ENCODE measurements around the gene ID4. TPM values are rescaled to one million over a fixed set of nuclear protein-coding genes. Genes with fewer than 3 reads are reported as not detected.
A peak's percentile ranks its signal among the peaks of the same experiment; 100 is the strongest.

The ID4 gene, protein sequence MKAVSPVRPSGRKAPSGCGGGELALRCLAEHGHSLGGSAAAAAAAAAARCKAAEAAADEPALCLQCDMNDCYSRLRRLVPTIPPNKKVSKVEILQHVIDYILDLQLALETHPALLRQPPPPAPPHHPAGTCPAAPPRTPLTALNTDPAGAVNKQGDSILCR
- total RNA-seq (2014; rRNA removed) = not detected in 2 replicates
- not detected for polyA plus RNA-seq (2012)

DNA sequence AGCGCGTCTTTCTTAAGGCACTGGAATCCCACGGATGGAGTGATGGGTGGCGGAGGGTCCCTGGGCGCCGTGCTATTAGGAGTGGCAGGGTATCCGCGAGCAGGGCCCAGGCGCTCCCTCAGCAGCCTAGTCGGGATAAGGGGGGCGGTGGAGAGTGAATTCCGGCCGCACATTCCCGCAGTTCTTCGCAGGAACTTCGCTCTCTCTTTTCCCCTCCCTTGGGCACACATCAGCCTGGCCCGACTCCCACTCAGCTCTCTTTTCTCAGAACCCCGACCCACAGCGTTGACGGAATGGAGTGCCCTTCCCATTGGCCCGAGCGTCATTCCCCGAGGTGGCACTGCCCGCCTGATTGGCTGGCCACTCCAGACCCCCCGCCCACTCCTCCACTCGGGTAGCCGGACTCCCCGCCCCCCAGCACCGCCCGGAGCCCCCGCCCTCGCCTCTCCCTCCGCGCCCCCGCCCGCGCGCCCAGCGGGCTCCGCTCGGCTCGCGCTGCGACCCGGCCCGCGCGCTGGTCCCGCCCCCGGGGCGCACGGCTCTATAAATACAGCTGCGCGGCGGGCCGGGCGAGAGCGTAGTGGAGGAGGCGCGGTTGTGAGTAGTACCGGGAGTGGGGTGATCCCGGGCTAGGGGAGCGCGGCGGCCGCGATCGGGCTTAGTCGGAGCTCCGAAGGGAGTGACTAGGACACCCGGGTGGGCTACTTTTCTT, at the start of gene ID4:
TSS of gene ID4 (plus strand) at position 572 of the 712 bp plus-strand sequence. CDS start 385 bp downstream, outside the sequence.
- no peak for DNase-seq (ENCODE audit: low read depth)

DNA sequence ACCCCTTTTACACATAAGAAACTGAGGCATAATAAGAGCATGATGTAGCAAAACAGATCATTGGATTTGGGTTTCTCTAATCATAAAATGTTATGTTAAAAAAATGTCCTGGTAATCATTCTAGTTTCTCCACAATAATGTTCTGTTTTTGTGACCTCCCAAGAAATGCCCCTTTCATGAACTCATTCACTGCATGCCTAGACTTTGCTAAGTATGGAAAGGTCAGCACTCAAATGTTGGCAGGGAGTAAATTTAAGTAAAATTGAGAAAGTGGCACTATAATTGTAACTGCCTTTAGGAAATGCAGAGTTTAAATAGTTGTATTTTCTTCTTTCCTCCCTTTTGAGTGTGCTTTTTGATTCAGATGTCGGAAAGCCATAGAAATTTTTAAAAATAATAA, 48.5 kb upstream of the ID4 start:
- DNase-seq (ENCODE audit: low read depth) = no peak

DNA sequence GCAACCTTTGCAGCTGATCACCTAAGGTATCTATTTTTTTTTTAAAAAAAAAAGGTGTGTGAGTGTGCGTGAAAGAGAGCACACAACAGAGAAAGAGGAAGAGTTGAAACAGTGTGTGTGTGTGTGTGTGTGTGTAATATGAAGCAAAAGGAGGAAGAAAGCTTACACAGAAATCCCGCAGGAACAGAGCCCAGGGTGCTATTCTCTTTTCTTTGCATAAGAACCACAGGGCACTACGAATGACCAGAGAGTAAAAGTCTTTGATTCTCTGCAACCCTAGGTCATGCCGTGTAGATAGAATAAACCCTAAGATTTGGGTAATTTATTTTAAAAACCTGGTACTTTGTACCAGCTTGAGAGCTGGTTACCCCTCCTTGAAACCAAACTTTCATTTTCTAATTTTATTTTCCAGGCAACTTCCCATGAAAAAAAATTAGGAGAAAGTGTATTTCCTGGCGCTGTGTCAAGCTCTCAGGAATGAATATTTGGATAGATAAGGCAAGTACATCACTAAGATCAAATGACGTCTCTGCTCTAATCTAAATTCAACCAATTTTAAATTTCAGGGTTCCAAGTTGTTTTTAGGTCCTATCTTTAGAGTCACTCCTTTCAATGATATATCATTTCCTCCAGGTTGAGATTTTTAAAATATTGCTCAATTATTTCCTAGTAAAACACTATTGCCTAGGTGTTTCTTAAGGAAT, 47.9 kb upstream of the ID4 start:
- no peak for DNase-seq (ENCODE audit: low read depth)

- no peak for DNase-seq (ENCODE audit: low read depth)
Observed at GRCh38 chr6:19791267-19791666, 45.9 kb upstream of the ID4 start.

DNA sequence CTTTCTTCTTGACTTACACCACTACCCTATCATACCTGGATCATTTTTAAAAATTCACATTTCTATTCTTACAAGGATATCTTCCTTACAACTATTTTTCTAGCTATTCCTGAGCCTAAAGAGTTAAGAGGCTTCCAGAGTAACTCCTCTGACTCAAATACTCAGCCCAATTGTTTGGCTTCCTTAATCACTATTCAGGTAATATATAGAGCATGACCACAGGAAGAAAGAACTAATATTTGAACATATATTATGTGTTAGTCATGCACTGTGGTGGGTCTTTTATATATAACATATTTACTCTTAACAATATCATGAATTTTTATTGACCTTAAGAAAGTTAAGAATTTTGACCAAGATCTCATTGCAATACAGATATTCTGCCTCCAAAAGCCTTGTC, 42.0 kb upstream of the ID4 start:
- DNase-seq (ENCODE audit: low read depth) = no peak

GRCh38 chr6:19796452-19796851, 40.7 kb upstream of the ID4 start:
- no peak for DNase-seq (ENCODE audit: low read depth)

DNA sequence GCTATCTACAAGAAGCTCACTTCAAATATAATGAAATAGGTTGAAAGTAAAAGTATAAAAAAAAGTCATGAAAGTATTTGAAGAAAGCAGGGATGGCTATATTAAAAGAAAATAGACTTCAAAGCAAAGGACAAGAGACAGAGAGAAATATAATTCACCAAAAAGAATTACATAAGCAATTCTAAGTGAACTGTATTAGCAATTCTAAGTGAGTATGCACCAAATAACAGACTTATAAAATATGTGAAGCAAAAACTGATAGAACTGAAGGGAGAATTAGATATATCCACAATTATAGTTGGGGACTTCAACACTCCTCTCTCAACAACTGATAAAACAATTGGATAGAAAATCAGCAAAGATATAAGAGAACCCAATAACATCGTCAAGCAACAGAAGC, 38.8 kb upstream of the ID4 start:
- DNase-seq (ENCODE audit: low read depth) = no peak

- DNase-seq (ENCODE audit: low read depth) = no peak
Observed at GRCh38 chr6:19802656-19803055, 34.5 kb upstream of the ID4 start.

DNA sequence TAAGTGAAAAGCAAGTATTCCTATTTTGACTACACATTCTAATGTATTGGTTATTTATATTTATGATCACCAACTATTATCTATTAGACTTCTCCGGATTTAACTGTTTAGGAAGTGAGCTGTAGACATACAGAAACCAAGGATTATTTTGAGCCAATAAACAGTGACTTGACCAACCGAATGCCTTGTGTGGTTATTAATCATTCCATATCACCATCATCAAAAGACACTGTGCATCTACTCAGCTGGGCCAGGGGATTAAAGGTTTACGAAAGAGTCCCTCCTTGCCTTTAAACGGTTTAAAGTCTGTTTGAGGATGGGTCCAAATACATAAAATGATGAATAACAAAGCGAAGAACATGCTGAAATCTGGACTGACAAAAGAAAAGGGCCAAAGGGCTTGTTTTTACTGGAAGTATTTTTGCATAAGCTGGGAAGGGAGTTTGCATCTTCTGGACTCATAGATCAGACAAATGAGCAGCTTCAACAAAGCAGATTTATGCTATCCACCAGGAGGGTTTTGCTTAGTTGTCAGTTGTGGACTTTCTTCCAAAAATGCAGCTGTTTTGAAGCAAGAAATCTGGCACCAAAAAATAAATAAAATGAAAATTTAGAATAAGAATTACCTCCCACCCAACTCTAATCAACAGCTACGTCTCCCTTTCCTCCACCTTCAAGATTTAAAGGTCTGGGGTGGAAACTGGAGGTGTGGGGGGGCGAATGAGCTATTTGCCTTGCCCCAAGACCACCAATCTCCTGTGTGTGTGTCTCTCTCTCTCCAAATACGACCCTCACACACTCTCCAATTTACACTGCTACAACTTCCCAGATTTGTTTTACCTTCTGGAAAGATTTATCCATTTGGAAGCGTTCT, 33.6 kb upstream of the ID4 start:
- DNase-seq (ENCODE audit: low read depth) = peak; percentile 4

GRCh38 chr6:19804205-19805128, 32.7 kb upstream of the ID4 start:
- DNase-seq (ENCODE audit: low read depth) = peak; percentile 92

- DNase-seq (ENCODE audit: low read depth) = no peak
Observed at GRCh38 chr6:19805129-19805481, 32.1 kb upstream of the ID4 start.

GRCh38 chr6:19806971-19807396, 30.2 kb upstream of the ID4 start:
- DNase-seq (ENCODE audit: low read depth) = no peak

DNA sequence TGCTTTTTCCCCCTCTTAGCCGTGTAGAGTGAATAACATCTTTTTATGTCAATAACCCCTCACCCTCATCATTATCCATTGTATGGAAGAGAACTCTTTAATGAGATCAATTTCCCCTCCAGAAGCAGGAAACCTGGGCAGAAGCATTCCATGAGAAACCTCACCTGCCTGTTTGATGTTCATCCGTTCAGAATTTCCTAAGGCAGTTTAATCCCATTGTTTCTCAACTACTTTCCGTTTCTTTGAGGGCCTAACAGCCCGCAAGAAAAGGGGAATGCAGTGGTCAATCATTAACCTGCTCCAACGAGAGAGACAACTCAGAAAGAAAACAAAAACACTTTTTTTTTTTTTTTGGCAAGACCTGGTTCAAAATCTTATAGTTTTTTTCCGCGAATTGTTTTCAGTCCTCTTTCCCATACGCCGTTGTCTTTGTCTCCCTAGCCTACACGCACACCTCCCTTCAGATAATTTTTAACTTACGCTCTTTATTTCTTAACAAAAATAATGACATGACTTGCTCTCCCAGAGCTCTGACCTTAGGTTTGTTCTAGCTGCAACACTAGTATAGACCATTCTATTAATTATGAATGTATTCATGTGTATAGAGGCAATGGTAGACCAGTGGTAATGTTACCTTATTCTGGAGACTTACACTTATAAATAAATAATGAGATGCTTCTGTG, 25.6 kb upstream of the ID4 start:
- no peak for DNase-seq (ENCODE audit: low read depth)

- DNase-seq (ENCODE audit: low read depth) = peak; percentile 32
Observed at GRCh38 chr6:19812512-19813119, 24.6 kb upstream of the ID4 start.

DNA sequence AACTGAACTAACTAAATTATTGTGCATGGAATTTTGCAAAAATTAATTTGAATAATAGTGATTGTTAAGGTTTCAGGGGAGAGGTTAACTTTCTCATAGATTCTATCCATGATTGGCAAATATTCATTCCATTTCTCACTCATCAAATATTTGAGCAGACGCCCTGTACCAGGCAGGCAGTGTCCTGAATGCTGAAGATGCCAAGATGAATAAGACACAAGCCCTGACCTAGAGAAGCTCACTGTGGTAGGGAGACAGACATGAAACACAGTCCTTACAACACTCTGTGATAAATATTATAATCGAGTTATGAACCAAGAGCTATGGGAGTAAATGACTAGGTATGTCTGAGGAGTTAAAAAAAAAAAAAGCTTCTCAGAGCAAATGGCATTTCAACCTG, 18.4 kb upstream of the ID4 start:
- no peak for DNase-seq (ENCODE audit: low read depth)

GRCh38 chr6:19824058-19824807, 12.9 kb upstream of the ID4 start:
- DNase-seq (ENCODE audit: low read depth) = no peak

- DNase-seq (ENCODE audit: low read depth) = no peak
Observed at GRCh38 chr6:19827247-19827646, 9.9 kb upstream of the ID4 start.

DNA sequence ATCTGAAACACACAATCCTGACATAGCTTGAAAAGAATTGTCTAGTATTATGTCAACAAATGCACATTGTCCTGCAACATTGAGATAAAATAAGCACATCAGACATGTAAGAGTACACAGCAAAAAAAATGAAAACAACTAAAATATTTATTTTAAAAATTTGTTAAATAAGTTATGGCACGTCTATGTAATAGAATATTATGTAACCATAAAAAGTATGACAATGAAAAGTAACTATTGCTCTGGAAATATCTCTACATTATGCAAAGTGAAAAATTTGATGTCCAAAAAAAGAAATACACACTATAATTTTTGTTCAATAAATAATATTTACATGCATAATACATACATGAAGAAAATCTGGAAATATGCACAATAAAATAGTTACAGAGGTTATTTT, 9.3 kb upstream of the ID4 start:
- no peak for DNase-seq (ENCODE audit: low read depth)

GRCh38 chr6:19830171-19830570, 7.0 kb upstream of the ID4 start:
- DNase-seq (ENCODE audit: low read depth) = peak; percentile 67

All from LHCN-M2 (cell line).